IMR-90 (cell line): ENCODE results near the gene SMIM14. TPM values are rescaled to one million over a fixed set of nuclear protein-coding genes. Genes with fewer than 3 reads are reported as not detected.
"Not testable (repeated sequence)": the region's sequence is repeated elsewhere in the genome, so short reads cannot be mapped to it uniquely, and the experiment has no call there.

Source experiments
- ATAC-seq: fragments of 200-7000 bp; cut with Tn5 transposase; 2 replicates; pipeline ENCODE4 v1.9.1; 2020; ENCODE audit warnings: low read depth, mild to moderate bottlenecking, moderate library complexity
- BruUV-seq: library from RNA; stranded (reverse); fragments of 400-500 nt; replicated peaks from 2 replicates; lab custom pipeline; 2021; lab: Mats Ljungman, UMichigan
- CTCF ChIA-PET: fragments of 300-600 bp; formaldehyde crosslinking; extraction: SDS; loops from one replicate; lab custom pipeline; 2021; ENCODE audit warnings: antibody characterized with exemption; lab: Yijun Ruan, JAX
- POLR2A ChIA-PET: fragments of 300-600 bp; sonication (Branson Sonifier 250); formaldehyde crosslinking; loops from one replicate; lab custom pipeline; 2022; ENCODE audit warnings: antibody characterized with exemption; ENCODE audit not compliant: unreplicated experiment; lab: Charles Lee
- DNase-seq: peaks from one replicate; pipeline ENCODE4 v3.0.0; 2013
- H2AFZ ChIP-seq: replicated peaks from 2 replicates; pipeline ENCODE3; 2013; ENCODE audit warnings: low read length, mild to moderate bottlenecking; ENCODE audit not compliant: poor library complexity
- H2AK5ac ChIP-seq: 2 replicates; pipeline ENCODE4 v1.6.1; 2013; ENCODE audit warnings: low read depth, low read length, inconsistent platforms
- H2AK9ac ChIP-seq: replicated peaks from 2 replicates; pipeline ENCODE3; 2013; ENCODE audit warnings: mild to moderate bottlenecking, low read depth, low read length, moderate library complexity; ENCODE audit not compliant: poor library complexity
- H2BK120ac ChIP-seq: 2 replicates; pipeline ENCODE4 v1.6.1; 2013; ENCODE audit warnings: low read depth, low read length, inconsistent platforms
- H2BK15ac ChIP-seq: 3 replicates; pipeline ENCODE4 v1.6.1; 2013; ENCODE audit warnings: low read depth, low read length, inconsistent platforms
- H2BK20ac ChIP-seq: 2 replicates; pipeline ENCODE4 v1.6.1; 2013; ENCODE audit warnings: low read depth, mild to moderate bottlenecking, inconsistent platforms, low read length, moderate library complexity
- H2BK5ac ChIP-seq: 2 replicates; pipeline ENCODE4 v1.6.1; 2013; ENCODE audit warnings: mild to moderate bottlenecking, low read depth, low read length, inconsistent platforms; ENCODE audit not compliant: poor library complexity, severe bottlenecking
- H3K14ac ChIP-seq: replicated peaks from 2 replicates; pipeline ENCODE4 v1.6.1; 2013; ENCODE audit warnings: low read depth, low read length, inconsistent platforms
- H3K18ac ChIP-seq: 2 replicates; pipeline ENCODE4 v1.6.1; 2013; ENCODE audit warnings: low read depth, low read length, control low read depth
- H3K23ac ChIP-seq: 2 replicates; pipeline ENCODE4 v1.6.1; 2013; ENCODE audit warnings: low read depth, low read length, inconsistent platforms
- H3K27ac ChIP-seq: 2 replicates; pipeline ENCODE4 v1.5.1; 2013; ENCODE audit warnings: mild to moderate bottlenecking, control low read depth, low read length; ENCODE audit not compliant: insufficient read depth
- H3K27me3 ChIP-seq: 2 replicates; pipeline ENCODE4 v1.6.1; 2013; ENCODE audit warnings: low read length; ENCODE audit not compliant: control insufficient read depth, insufficient read depth
- H3K36me3 ChIP-seq: 2 replicates; pipeline ENCODE4 v1.6.1; 2013; ENCODE audit warnings: low read length, mixed read lengths; ENCODE audit not compliant: control insufficient read depth, insufficient read depth
- H3K4ac ChIP-seq: 2 replicates; pipeline ENCODE4 v1.6.1; 2013; ENCODE audit warnings: low read depth, low read length, inconsistent platforms
- H3K4me1 ChIP-seq: 2 replicates; pipeline ENCODE4 v1.6.1; 2013; ENCODE audit warnings: low read length, mixed read lengths; ENCODE audit not compliant: control insufficient read depth, insufficient read depth
- H3K4me2 ChIP-seq: 2 replicates; pipeline ENCODE4 v1.6.1; 2013; ENCODE audit warnings: low read depth, mild to moderate bottlenecking, control low read depth, low read length, moderate library complexity
- H3K4me3 ChIP-seq: 2 replicates; pipeline ENCODE4 v1.5.1; 2013; ENCODE audit warnings: low read depth, mild to moderate bottlenecking, control low read depth, low read length, moderate library complexity; ENCODE audit not compliant: insufficient read depth
- H3K56ac ChIP-seq: 2 replicates; pipeline ENCODE4 v1.6.1; 2013; ENCODE audit warnings: low read length, inconsistent platforms; ENCODE audit not compliant: insufficient read depth; ENCODE audit errors: extremely low read depth
- H3K79me1 ChIP-seq, 2 experiments: 2 replicates each; pipeline ENCODE4 v1.6.1; 2013; ENCODE audit warnings: low read length in 2 of 2, inconsistent platforms in 1 of 2, low read depth in 1 of 2
- H3K9ac ChIP-seq: 2 replicates; pipeline ENCODE4 v1.6.1; 2013; ENCODE audit warnings: low read depth, low read length, control low read depth
- H3K9me1 ChIP-seq: 2 replicates; pipeline ENCODE4 v1.6.1; 2013; ENCODE audit warnings: low read length, inconsistent platforms; ENCODE audit not compliant: insufficient read depth
- H3K9me3 ChIP-seq: 2 replicates; pipeline ENCODE4 v1.6.1; 2013; ENCODE audit warnings: low read length; ENCODE audit not compliant: control insufficient read depth, insufficient read depth
- H4K20me1 ChIP-seq: 2 replicates; pipeline ENCODE4 v1.6.1; 2013; ENCODE audit warnings: low read length, inconsistent platforms; ENCODE audit not compliant: insufficient read depth
- H4K5ac ChIP-seq: 2 replicates; pipeline ENCODE4 v1.6.1; 2013; ENCODE audit warnings: mild to moderate bottlenecking, low read depth, low read length, control low read depth
- H4K8ac ChIP-seq, 2 experiments: 2 replicates each; pipeline ENCODE4 v1.6.1; 2013; ENCODE audit warnings: low read depth in 2 of 2, low read length in 2 of 2, control low read depth in 1 of 2, inconsistent platforms in 1 of 2
- H4K91ac ChIP-seq: 2 replicates; pipeline ENCODE4 v1.6.1; 2013; ENCODE audit warnings: low read depth, low read length, inconsistent platforms; ENCODE audit not compliant: insufficient read depth
- WGBS, 2 experiments: methylation state at CpG; one replicate each; pipeline versions ENCODE4 v1.1.5 to v1.1.7; 2013; ENCODE audit warnings: missing lambda C conversion rate in 2 of 2; ENCODE audit not compliant: insufficient read length in 1 of 2; ENCODE audit errors: extremely low coverage in 2 of 2; 5-methylcytosine and 5-hydroxymethylcytosine counted together
- dilution Hi-C: fragments of 300-500 bp; cut with HindIII; formaldehyde crosslinking; loops from one replicate; pipeline ENCODE4 v1.14.3; 2018; ENCODE audit warnings: low sequenced_read_pairs; ENCODE audit not compliant: unreplicated experiment
- in situ Hi-C: fragments of 300-500 bp; cut with MboI; formaldehyde crosslinking; loops from 3 replicates; pipeline ENCODE4 v1.14.3; 2019; ENCODE audit warnings: low sequenced_read_pairs, inconsistent platforms, mixed read lengths
- intact Hi-C: fragments of 100-400 bp; cut with micrococcal nuclease; formaldehyde crosslinking; loops from 2 replicates; pipeline ENCODE4 v1.10.0; 2022
- polyA plus RNA-seq, 3 experiments: library from polyadenylated mRNA; depleted of rRNA; stranded (reverse); fragments of >200 nt; gene quantifications; 2 replicates each; pipeline ENCODE4 v1.2.3, GENCODE V29; 2012; ENCODE audit warnings: low replicate concordance in 1 of 3
- total RNA-seq: library from RNA; depleted of rRNA; stranded (reverse); fragments of >200 nt; gene quantifications from 2 replicates; pipeline ENCODE4 v1.2.3, GENCODE V29; 2012

Gene SMIM14
- total and polyA plus RNA-seq, 2 of the 4 experiments (the other 2 are of a cell fraction), result 15.6 to 20.9 TPM

DNA sequence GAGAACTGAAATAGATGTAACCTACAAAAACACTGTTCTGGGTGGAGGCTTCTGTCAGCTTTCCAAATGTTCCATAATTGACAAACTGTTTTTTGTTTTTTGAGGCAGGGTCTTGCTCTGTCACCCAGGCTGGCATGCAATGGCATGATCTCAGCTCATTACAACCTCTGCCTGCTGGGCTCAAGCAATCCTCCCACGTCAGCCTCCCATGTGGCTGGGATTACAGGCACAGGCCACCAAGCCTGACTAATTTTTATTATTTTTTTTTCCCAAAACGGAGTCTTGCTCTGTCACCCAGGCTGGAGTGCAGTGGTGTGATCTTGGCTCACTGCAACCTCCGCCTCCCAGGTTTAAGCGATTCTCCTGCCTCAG, 136.0 kb downstream of the SMIM14 start:
- Histone ChIP-seq H4K8ac (0 out of 4 replicates have a peak overlapping the region, but pooled peaks of 1 of the 2 experiments have one; percentile 64), H3K14ac (peak overlapping the region; percentile 10; the same call in 1 of the 2 replicates), H2BK5ac (peak overlapping the region; percentile 68), H3K79me1 (peaks cover 8 to 39% of the 10 kb centered on the region in 2 experiments), H3K4ac (0 out of 2 replicates have a peak overlapping the region, but pooled peaks have one; percentile 6), H3K27ac (peak overlapping the region; percentile 76; the same call in 1 of the 2 replicates), H2BK120ac (peak overlapping the region; percentile 16; the same call in 1 of the 2 replicates), H3K36me3 (peaks cover 34% of the 10 kb centered on the region)
- H3K4me3 ChIP-seq, BruUV-seq, H3K56ac ChIP-seq, POLR2A ChIA-PET, CTCF ChIA-PET, intact Hi-C loops, H2AK5ac ChIP-seq, H4K5ac ChIP-seq, H3K4me2 ChIP-seq, H2AFZ ChIP-seq, dilution Hi-C loops, H3K9ac ChIP-seq, H3K23ac ChIP-seq, H3K9me1 ChIP-seq, H3K9me3 ChIP-seq, H4K91ac ChIP-seq, H3K18ac ChIP-seq, H2BK20ac ChIP-seq, DNase-seq, H2AK9ac ChIP-seq, H3K27me3 ChIP-seq, ATAC-seq, H2BK15ac ChIP-seq, H3K4me1 ChIP-seq, H4K20me1 ChIP-seq, in situ Hi-C loops: not testable (repeated sequence)
- WGBS, 2 experiments, result no CpG with 5 or more reads among the region's 4 CpGs
